Fibroblast of gingiva (primary cell): ENCODE data around the gene FITM2.

Experiments
- DNase-seq: peaks from one replicate; pipeline ENCODE4 v3.0.0-alpha.2; 2011; ENCODE audit warnings: low read depth

Gene FITM2

DNA sequence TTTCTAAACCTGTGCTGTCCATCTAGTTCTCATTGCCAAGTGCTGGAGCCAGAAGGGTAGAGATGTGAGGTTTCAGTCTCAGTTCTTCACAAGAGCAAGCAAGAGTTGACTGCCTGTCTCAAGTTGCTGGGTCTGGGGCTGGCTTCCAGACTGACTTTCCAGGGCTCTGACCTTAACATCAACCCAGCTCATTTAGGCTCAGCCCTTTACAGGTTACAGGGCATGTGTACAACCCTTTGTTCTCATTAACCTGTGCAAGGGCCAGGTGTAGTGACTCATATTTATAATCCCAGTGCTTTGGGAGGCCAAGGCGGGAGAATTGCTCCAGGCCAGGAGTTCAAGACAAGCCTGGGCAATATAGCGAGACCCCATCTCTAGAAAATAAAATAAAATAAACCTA is 30.6 kb downstream of the FITM2 start:
- DNase-seq = no peak

DNA sequence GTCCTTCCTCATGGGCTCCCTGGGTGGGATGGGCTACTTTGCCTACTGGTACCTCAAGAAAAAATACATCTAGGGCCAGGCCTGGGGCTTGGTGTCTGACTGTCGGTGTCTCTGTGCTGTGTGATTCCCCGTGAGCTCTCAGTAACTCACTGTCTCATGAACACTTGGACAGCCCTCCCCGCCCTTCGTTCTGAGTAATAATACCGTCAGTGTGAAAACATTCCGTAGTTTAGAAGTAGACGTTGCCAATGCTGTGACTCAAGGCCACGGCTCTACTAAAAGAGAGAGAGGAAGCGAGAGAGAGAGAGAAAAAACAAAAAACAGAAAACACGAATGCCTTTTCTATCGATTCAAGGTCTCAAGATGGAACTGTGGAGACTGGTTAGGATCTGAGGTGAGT is 31.8 kb downstream of the FITM2 start:
- peak; percentile 38 for DNase-seq

GRCh38 chr20:44274303-44275017 is 36.5 kb downstream of the FITM2 start:
- DNase-seq = no peak

DNA sequence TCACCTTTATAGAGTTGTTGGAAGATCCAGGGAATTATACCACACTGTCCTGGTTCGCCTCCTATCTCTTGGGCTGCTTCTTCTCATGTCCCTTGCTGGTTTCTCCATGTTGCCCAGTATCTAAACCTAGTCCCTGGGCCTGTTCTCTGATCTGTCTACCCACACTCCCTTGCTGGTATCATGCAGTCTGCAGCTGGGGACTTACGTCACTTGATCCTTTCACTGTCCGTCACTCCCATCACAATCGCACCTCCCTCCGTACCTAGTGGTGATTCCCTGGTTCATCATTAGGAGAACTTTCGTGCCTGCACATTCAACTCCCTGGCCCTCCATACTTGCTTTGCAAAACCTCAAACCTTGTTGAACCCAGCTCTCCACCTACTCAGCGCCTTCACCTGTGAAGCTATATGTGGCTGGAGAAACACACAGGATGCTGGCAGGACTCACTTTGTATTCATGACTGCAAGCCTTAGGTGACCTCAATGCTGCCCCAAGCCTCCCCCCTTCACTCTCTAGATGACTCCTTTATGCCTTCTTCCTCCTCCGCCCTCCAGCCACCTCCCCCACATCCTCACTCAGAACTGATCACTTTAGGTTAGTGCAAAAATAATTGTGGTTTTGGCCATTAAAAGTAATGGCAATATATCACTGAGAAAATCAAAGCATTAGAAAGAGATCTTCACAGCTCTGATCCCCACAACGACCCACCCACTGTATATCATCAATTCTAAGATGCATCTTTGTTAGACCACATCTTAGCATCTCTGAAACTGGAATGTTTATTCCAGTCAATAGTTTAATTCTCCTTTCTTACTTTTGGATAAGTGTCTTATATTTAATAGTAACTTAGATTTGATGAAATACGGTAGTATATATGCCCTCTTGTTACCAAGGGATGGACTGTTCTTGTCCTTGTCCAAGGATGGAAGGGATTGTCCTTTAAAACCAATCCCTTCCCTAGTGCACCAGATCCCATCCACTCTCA is 37.5 kb downstream of the FITM2 start:
- DNase-seq = no peak

GRCh38 chr20:44271915-44272663 is 38.9 kb downstream of the FITM2 start:
- no peak for DNase-seq

DNA sequence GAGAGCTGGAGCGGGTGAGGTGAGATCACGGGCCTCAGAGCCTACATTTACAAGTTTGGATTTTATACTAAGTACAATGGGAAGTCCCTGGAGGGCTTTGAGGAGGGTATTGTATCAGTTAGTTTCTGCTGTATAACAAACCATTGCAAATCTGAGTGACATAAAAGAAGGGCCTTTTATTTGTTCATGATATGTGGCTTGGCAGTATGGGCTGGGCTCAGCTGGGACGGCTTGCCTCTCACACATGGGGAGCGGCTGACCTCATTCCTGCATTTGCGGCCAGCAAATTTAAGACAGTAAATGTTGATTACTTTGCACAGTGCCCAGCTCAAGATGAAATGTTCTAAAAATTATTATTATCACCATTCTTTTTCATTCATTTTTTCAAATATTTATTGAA is 42.2 kb downstream of the FITM2 start:
- DNase-seq = no peak

GRCh38 chr20:44264287-44264686 is 46.7 kb downstream of the FITM2 start:
- no peak for DNase-seq

- no peak for DNase-seq
These were observed 52.6 kb downstream of the FITM2 start for GRCh38 chr20:44258226-44258890.

- no peak for DNase-seq
These were observed 54.0 kb downstream of the FITM2 start for GRCh38 chr20:44256961-44257360.

- no peak for DNase-seq
These were observed 55.1 kb downstream of the FITM2 start for GRCh38 chr20:44255942-44256341.

GRCh38 chr20:44254073-44254472 is 56.9 kb downstream of the FITM2 start:
- no peak for DNase-seq

DNA sequence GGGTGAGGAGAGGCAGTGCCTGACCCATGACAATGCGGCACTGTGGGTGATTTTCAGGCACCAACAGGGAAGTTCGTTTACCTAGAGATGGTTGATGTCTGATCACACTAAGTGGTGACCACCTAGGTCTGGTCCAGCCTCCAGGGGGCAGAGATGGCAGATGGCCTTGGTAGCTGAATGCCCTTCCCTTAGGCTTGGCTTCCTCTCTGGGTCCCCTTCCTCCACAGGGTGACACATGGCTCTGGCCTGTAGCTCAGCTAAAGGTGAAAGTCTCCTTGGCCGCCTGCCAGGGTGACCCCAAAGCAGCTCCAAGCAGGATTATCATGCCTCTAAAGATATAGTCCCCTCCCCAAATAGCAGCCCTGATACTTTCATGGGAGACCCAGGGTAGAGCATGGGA is 57.5 kb downstream of the FITM2 start:
- no peak for DNase-seq
